HG02885 (cell line): Measurements from ENCODE around the gene NUDT21.
A peak's percentile ranks its signal among the peaks of the same experiment; 100 is the strongest.
"Not testable (repeated sequence)": the region's sequence is repeated elsewhere in the genome, so short reads cannot be mapped to it uniquely, and the experiment has no call there.

ENCODE experiments used
- ATAC-seq: cut with Tn5 transposase; IDR thresholded peaks from one replicate; pipeline ENCODE4 v1.9.1; 2021; ENCODE audit warnings: mild to moderate bottlenecking; ENCODE audit not compliant: unreplicated experiment, poor library complexity

The NUDT21 gene

DNA sequence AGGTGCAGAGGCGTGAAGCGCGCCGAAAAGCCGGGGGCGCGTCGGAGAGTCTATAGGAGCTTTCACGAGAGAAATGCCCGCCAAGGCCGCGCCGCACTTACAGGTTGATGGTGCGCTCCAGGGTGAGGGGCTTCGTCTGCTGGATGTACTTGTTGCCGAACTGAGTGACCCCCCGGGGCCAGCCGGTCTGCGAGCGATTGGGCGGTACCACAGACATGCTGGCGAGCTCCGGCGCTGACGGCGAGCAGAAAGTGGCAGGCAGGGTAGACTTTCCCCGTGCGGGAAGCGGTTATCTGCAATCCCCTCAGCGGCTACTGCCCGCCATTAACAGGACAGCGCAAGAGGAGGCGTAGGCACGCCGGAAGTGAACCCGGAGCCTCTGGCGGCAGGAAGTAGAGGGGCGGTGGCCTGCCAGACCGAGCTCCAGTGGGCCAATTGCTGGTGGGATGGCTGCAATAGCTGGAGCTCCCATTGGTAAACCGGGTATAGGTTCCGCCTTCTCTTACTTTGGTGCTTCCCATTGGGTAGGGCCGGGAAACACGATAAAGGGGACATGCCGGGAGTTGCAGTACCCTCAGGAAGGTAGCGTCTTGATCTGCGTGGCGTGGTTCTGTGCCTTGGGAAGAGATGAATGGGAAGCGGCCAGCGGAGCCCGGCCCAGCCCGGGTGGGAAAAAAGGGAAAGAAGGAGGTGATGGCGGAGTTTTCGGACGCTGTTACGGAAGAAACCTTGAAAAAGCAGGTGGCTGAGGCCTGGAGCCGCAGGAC lies at the start of gene NUDT21, which contains the start of gene OGFOD1:
NUDT21 (minus strand) TSS at position 347 of the 767 bp plus-strand sequence; CDS start at position 217, 130 bp downstream.
OGFOD1 (plus strand) TSS at position 569 of the 767 bp plus-strand sequence; CDS start at position 628, 59 bp downstream.
- ATAC-seq, result peak; percentile 97

DNA sequence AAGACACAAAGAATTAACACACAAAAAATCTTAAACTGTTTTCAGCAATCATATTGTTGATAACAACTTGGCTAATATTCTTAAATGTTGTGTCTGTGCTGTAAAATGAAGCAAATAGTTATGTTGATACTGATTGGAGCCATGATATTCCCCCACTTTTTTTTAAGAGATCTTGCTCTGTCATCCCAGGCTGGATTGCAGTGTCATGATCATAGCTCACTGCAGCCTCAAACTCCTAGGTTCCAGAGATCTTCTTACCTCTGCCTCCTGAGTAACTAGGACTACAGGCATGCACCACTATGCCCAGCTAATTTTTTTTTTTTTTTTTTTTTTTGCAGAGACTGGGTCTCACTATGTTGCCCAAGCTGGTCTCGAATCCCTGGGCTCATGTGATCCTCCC lies 42.7 kb upstream of the NUDT21 start:
- no peak for ATAC-seq

GRCh38 chr16:56493126-56493525 lies 42.0 kb upstream of the NUDT21 start:
- no peak for ATAC-seq

GRCh38 chr16:56491657-56492261 lies 40.6 kb upstream of the NUDT21 start:
- no peak for ATAC-seq

DNA sequence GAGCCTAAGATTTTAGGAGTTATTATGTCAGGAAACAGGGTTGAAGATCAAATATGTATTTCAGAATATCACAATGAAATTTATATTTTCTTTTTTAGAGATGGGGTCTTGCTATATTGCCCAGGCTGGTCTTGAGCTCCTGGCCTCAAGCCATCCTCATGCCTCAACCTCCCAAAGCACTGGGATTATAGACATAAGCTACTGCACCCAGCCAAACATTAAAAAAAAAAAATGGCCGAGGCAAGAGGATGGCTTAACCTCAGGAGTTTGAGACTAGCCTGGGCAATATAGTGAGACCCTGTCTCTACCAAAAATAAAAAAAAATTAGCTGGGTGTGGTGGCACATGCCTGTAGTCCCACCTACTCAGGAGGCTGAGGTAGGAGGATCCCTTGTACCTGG lies 37.7 kb upstream of the NUDT21 start:
- not testable (repeated sequence) for ATAC-seq

GRCh38 chr16:56488035-56488434 lies 36.9 kb upstream of the NUDT21 start:
- ATAC-seq, result no peak

GRCh38 chr16:56483394-56483793 lies 32.3 kb upstream of the NUDT21 start:
- no peak for ATAC-seq

GRCh38 chr16:56482683-56483236 lies 31.6 kb upstream of the NUDT21 start:
- no peak for ATAC-seq

DNA sequence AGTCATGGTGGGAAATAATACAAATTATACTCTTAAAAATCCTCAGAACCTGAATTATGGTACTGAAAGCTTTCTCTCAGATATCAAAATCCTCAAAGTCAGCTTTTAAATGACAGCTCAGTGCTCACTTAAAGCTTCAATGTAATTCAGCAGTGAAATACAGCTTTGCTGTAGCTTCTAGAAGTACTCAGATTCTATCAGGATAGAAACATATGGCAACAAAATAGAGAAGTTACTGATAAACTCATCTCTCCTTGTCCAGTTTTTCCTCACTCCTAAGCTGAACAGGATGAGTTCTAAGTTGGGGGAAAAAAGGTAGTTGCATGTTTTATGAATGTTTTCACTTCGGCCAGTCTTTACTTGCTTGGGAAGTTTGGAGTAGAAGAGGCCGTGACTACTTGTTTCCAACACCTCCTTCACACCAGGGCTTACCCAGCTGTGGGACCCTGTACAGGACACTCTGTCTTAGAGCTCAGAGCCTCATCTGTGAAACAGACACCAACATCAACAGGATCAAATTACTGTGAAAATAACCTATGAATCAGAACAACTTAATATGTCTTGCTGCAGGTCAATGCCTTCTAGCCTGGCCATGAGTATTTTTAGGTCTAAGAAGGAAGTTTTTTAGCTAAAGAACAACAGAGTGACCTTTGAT lies 30.5 kb upstream of the NUDT21 start:
- no peak for ATAC-seq

GRCh38 chr16:56480776-56481467 lies 29.8 kb upstream of the NUDT21 start:
- ATAC-seq, result no peak

- no peak for ATAC-seq
Observed at GRCh38 chr16:56479469-56479868, 28.3 kb upstream of the NUDT21 start.

DNA sequence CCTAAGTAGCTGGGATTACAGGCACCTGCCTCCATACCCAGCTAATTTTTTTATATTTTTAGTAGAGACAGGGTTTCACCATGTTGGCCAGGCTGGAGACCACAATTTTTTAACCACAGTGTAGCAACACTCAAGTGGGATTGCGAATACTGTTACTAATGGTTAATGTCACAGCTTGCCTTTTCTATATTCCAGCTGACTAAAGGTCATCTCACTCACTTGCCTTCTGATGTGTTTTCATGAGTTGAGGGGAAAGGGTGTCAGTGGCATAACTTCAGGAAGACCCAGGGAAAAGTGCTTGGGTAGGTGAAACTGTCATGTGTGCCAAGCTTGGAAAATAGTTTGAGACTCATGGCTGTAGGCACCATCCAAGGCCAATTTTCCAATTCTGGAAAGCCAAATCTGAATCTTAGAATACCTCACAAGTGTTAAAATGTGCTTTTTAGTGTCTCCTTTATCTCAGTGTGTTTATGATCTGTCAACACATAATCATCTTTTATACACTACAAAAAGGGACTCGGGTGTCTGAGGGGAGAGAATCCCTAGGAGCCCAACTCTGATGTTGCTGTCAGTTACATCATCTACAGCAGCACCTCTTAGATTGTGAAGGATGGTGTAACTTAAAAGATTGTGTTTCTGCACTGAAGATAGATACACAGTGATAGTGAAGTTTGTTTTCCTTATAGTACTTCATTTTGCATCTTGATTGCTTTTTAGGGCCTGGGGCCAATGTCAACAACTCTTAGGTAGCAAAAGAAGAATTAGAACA lies 27.3 kb upstream of the NUDT21 start:
- ATAC-seq, result no peak

GRCh38 chr16:56477096-56477878 lies 26.2 kb upstream of the NUDT21 start:
- ATAC-seq, result no peak

DNA sequence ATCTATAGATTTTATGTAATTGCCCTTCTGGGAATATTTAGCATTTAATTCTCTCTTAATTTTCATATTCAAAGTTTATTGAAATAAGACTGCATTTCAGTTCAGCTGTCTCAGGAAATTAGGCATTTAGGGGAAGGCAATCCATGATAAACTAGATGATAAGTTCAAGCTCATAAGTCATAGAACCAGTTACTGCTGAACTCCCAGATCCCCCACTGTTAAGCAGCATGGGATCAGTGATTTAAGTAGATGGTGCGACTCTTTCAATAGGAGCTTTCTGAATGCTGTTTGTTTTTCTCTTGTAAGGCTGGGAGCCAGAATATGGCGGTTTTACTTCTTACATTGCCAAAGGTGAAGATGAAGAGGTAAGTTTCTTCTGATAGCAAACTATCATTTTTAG lies 24.1 kb upstream of the NUDT21 start:
- no peak for ATAC-seq

- ATAC-seq, result no peak
Observed at GRCh38 chr16:56470666-56471065, 19.5 kb upstream of the NUDT21 start.

DNA sequence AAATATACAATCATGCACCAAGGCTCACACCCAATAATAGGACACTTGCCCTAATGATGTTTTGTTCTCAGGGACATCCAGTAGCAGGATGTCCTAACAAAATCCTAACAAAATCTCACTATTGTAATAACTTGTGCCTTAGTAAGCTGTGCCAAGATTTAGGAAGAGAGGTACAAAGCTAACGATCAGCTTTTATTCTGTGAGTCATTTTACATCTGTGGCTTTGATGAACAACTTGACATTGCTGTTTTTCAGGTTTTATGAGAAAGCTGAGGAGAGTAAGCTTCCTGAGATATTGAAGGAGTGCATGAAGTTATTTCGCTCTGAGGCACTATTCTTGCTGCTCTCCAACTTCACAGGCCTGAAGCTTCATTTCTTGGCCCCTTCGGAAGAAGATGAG lies 19.1 kb upstream of the NUDT21 start:
- no peak for ATAC-seq

- ATAC-seq, result no peak
Observed at GRCh38 chr16:56469748-56470147, 18.6 kb upstream of the NUDT21 start.

- ATAC-seq, result no peak
Observed at GRCh38 chr16:56468800-56469199, 17.7 kb upstream of the NUDT21 start.

- no peak for ATAC-seq
Observed at GRCh38 chr16:56466344-56466743, 15.2 kb upstream of the NUDT21 start.
